HEK293 (cell line): ENCODE data around the gene GFOD1.

ENCODE experiments used
- CTCF ChIA-PET: fragments of 350-600 bp; formaldehyde crosslinking; extraction: SDS; loops from one replicate; lab custom pipeline; 2021; ENCODE audit warnings: antibody characterized with exemption; lab: Yijun Ruan, JAX
- POLR2A ChIA-PET: fragments of 300-600 bp; formaldehyde crosslinking; extraction: SDS; loops from one replicate; lab custom pipeline; 2020; ENCODE audit warnings: antibody characterized with exemption, inconsistent platforms; lab: Yijun Ruan, JAX
- H3K27ac ChIP-seq: fragments of 200-500 bp; sonication (Bioruptor generic); 2 replicates; pipeline ENCODE4 v1.5.1; 2014; ENCODE audit warnings: low read depth, low read length, control low read depth, inconsistent platforms; ENCODE audit errors: extremely low read depth
- H3K36me3 ChIP-seq, 2 experiments: fragments of 200-500 bp in 1 of 2; sonication (Bioruptor generic) in 1 of 2; 1 replicate in 1 of 2; 2 replicates in 1 of 2; pipeline ENCODE4 v1.5.1; 2014 to 2017; ENCODE audit warnings: inconsistent platforms in 2 of 2, low read length in 2 of 2; ENCODE audit not compliant: control insufficient read depth in 2 of 2, insufficient read depth in 1 of 2
- H3K4me1 ChIP-seq: fragments of 200-500 bp; sonication (Bioruptor generic); 2 replicates; pipeline ENCODE4 v1.5.1; 2014; ENCODE audit warnings: mild to moderate bottlenecking, low read length, inconsistent platforms; ENCODE audit not compliant: control insufficient read depth, insufficient read depth
- H3K4me3 ChIP-seq: 2 replicates; pipeline ENCODE4 v1.5.1; 2011; ENCODE audit warnings: low read depth, mild to moderate bottlenecking, control low read depth, low read length, moderate library complexity
- H3K9me3 ChIP-seq: fragments of 200-500 bp; sonication (Bioruptor generic); 2 replicates; pipeline ENCODE4 v1.5.1; 2014; ENCODE audit warnings: low read depth, low read length, inconsistent platforms; ENCODE audit not compliant: control insufficient read depth, insufficient read depth
- REPIN1 ChIP-seq: fragments of 450-650 bp; formaldehyde crosslinking; IDR thresholded peaks from 2 replicates; pipeline ENCODE4 v1.5.1; 2017; ENCODE audit warnings: missing biosample characterization, missing genetic modification characterization, low read depth
- SCRT1 ChIP-seq: fragments of 450-650 bp; formaldehyde crosslinking; IDR thresholded peaks from 2 replicates; pipeline ENCODE4 v1.5.1; 2016; ENCODE audit warnings: missing biosample characterization, missing genetic modification characterization, borderline replicate concordance
- ZBTB1 ChIP-seq: fragments of 450-650 bp; formaldehyde crosslinking; IDR thresholded peaks from 2 replicates; pipeline ENCODE4 v1.5.1; 2016; ENCODE audit warnings: missing biosample characterization, missing genetic modification characterization
- ZBTB17 ChIP-seq: fragments of 450-650 bp; formaldehyde crosslinking; IDR thresholded peaks from 2 replicates; pipeline ENCODE4 v1.5.1; 2016; ENCODE audit warnings: missing biosample characterization, missing genetic modification characterization
- ZNF121 ChIP-seq: fragments of 450-650 bp; formaldehyde crosslinking; IDR thresholded peaks from 2 replicates; pipeline ENCODE4 v1.5.1; 2016; ENCODE audit warnings: missing biosample characterization, missing genetic modification characterization
- ZNF19 ChIP-seq: fragments of 450-650 bp; formaldehyde crosslinking; IDR thresholded peaks from 2 replicates; pipeline ENCODE4; 2016; ENCODE audit warnings: missing biosample characterization, missing genetic modification characterization, low read depth
- ZNF416 ChIP-seq: fragments of 450-650 bp; formaldehyde crosslinking; IDR thresholded peaks from 2 replicates; pipeline ENCODE4 v1.5.1; 2016; ENCODE audit warnings: missing biosample characterization, missing genetic modification characterization
- ZNF548 ChIP-seq: fragments of 450-650 bp; formaldehyde crosslinking; IDR thresholded peaks from 2 replicates; pipeline ENCODE4 v1.5.1; 2016; ENCODE audit warnings: missing biosample characterization, missing genetic modification characterization
- ZNF610 ChIP-seq: fragments of 450-650 bp; formaldehyde crosslinking; IDR thresholded peaks from 2 replicates; pipeline ENCODE4 v1.5.1; 2016; ENCODE audit warnings: missing biosample characterization, missing genetic modification characterization, borderline replicate concordance
- ZNF658 ChIP-seq: fragments of 450-650 bp; formaldehyde crosslinking; IDR thresholded peaks from 2 replicates; pipeline ENCODE4; 2016; ENCODE audit warnings: missing biosample characterization, missing genetic modification characterization
- ZNF785 ChIP-seq: fragments of 450-650 bp; formaldehyde crosslinking; IDR thresholded peaks from 2 replicates; pipeline ENCODE4 v1.5.1; 2016; ENCODE audit warnings: missing biosample characterization, missing genetic modification characterization
- TF ChIP-seq, protein P1 (sequence below): fragments of 450-650 bp; formaldehyde crosslinking; IDR thresholded peaks from 2 replicates; pipeline ENCODE4 v1.5.1; 2016; ENCODE audit warnings: missing biosample characterization, missing genetic modification characterization
- TF ChIP-seq, protein P2 (sequence below): fragments of 450-650 bp; formaldehyde crosslinking; IDR thresholded peaks from 2 replicates; pipeline ENCODE4 v1.5.1; 2017; ENCODE audit warnings: missing biosample characterization, missing genetic modification characterization
- TF ChIP-seq, protein P3 (sequence below): fragments of 450-650 bp; formaldehyde crosslinking; IDR thresholded peaks from 2 replicates; pipeline ENCODE4 v1.5.1; 2016; ENCODE audit warnings: missing biosample characterization, missing genetic modification characterization
- TF ChIP-seq, protein P4 (sequence below): fragments of 450-650 bp; formaldehyde crosslinking; IDR thresholded peaks from 2 replicates; pipeline ENCODE4 v1.5.1; 2016; ENCODE audit warnings: missing biosample characterization, missing genetic modification characterization
- TF ChIP-seq, protein P5 (sequence below): fragments of 450-650 bp; formaldehyde crosslinking; IDR thresholded peaks from 2 replicates; pipeline ENCODE4 v1.5.1; 2016; ENCODE audit warnings: missing biosample characterization, missing genetic modification characterization

Gene GFOD1

DNA sequence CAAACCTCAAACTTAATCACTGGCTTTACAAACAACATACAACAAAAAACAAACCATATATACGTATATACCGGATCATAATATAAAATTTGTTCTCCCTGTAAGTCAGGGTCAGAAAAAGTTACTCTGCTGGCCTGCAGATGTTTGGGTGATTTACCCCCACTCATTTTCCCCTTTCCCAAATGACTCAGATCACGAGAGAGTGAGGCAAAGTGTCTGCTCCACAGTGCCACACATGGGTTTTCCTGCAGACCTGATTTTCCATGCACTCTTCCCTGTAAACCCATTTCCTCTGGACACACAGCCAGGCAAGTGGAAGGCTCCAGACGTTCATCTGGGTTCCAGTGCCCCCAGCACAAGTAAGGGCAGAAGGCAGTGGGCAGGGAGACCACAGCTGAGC lies 23.5 kb downstream of the GFOD1 start:
- CTCF ChIA-PET, result interaction anchor here (0.9 to 1.9 kb wide), 2 partner anchors 11 to 17 kb away, joined by 3 to 5 read pairs; no protein-coding TSS in a partner anchor
- TF ChIP-seq, protein P1, sequence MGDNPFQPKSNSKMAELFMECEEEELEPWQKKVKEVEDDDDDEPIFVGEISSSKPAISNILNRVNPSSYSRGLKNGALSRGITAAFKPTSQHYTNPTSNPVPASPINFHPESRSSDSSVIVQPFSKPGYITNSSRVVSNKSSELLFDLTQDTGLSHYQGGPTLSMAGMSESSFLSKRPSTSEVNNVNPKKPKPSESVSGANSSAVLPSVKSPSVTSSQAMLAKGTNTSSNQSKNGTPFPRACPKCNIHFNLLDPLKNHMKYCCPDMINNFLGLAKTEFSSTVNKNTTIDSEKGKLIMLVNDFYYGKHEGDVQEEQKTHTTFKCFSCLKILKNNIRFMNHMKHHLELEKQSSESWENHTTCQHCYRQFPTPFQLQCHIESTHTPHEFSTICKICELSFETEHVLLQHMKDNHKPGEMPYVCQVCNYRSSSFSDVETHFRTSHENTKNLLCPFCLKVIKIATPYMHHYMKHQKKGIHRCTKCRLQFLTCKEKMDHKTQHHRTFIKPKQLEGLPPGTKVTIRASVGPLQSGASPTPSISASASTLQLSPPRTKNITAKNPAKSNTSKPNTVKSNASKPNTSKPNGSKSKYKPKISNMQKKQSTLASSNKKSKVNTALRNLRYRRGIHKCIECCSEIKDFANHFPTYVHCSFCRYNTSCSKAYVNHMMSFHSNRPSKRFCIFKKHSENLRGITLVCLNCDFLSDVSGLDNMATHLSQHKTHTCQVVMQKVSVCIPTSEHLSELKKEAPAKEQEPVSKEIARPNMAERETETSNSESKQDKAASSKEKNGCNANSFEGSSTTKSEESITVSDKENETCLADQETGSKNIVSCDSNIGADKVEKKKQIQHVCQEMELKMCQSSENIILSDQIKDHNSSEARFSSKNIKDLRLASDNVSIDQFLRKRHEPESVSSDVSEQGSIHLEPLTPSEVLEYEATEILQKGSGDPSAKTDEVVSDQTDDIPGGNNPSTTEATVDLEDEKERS (tag by site-specific recombination), result no peak
- TF ChIP-seq ZNF19 (tag by site-specific recombination) (no peak), ZNF658 (tag by site-specific recombination) (no peak), ZNF785 (tag by site-specific recombination) (no peak), ZNF548 (tag by site-specific recombination) (no peak), ZNF416 (tag by site-specific recombination) (no peak), REPIN1 (no peak), ZNF121 (tag by site-specific recombination) (no peak), ZBTB17 (no peak), SCRT1 (no peak), ZNF610 (tag by site-specific recombination) (no peak)
- TF ChIP-seq, protein P2, sequence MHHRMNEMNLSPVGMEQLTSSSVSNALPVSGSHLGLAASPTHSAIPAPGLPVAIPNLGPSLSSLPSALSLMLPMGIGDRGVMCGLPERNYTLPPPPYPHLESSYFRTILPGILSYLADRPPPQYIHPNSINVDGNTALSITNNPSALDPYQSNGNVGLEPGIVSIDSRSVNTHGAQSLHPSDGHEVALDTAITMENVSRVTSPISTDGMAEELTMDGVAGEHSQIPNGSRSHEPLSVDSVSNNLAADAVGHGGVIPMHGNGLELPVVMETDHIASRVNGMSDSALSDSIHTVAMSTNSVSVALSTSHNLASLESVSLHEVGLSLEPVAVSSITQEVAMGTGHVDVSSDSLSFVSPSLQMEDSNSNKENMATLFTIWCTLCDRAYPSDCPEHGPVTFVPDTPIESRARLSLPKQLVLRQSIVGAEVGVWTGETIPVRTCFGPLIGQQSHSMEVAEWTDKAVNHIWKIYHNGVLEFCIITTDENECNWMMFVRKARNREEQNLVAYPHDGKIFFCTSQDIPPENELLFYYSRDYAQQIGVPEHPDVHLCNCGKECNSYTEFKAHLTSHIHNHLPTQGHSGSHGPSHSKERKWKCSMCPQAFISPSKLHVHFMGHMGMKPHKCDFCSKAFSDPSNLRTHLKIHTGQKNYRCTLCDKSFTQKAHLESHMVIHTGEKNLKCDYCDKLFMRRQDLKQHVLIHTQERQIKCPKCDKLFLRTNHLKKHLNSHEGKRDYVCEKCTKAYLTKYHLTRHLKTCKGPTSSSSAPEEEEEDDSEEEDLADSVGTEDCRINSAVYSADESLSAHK (tag by site-specific recombination), result no peak
- TF ChIP-seq, protein P3, sequence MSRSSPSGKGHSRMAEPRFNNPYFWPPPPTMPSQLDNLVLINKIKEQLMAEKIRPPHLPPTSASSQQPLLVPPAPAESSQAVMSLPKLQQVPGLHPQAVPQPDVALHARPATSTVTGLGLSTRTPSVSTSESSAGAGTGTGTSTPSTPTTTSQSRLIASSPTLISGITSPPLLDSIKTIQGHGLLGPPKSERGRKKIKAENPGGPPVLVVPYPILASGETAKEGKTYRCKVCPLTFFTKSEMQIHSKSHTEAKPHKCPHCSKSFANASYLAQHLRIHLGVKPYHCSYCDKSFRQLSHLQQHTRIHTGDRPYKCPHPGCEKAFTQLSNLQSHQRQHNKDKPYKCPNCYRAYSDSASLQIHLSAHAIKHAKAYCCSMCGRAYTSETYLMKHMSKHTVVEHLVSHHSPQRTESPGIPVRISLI (tag by site-specific recombination), result no peak
- TF ChIP-seq, protein P4, sequence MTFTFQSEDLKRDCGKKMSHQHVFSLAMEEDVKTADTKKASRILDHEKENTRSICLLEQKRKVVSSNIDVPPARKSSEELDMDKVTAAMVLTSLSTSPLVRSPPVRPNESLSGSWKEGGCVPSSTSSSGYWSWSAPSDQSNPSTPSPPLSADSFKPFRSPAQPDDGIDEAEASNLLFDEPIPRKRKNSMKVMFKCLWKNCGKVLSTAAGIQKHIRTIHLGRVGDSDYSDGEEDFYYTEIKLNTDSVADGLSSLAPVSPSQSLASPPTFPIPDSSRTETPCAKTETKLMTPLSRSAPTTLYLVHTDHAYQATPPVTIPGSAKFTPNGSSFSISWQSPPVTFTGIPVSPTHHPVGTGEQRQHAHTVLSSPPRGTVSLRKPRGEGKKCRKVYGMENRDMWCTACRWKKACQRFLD (tag by site-specific recombination), result no peak
- POLR2A ChIA-PET, result no interaction called here
- no peak overlapping the region for H3K4me3 ChIP-seq
- no peaks in the 10 kb centered on the region for H3K36me3 ChIP-seq
- H3K4me1 ChIP-seq, result peaks cover 11% of the 10 kb centered on the region
- no peak overlapping the region for H3K27ac ChIP-seq
- H3K9me3 ChIP-seq, result no peaks in the 10 kb centered on the region; the same call in 1 of the 2 replicates

DNA sequence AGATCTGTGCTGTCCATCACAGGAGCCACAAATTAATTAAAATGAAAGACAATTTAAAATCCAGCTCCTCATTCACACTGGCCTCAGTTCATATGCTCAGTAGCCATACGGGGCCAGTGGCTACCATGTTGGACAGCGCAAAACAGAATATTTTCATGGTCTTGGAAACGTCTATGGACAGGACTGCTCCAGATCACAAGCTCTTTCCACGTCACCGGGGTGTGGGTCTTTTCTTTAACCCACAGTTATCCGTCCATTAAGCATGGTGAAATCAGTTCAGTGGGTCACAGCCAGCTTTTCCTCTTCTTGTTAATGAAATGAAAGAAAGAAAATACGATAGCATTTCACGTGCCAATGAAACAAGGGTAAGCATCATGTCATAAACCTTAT lies 24.1 kb downstream of the GFOD1 start:
- peaks cover 11% of the 10 kb centered on the region for H3K4me1 ChIP-seq
- H3K4me3 ChIP-seq, result no peak overlapping the region
- POLR2A ChIA-PET, result no interaction called here
- H3K36me3 ChIP-seq, result no peaks in the 10 kb centered on the region
- no peaks in the 10 kb centered on the region for H3K9me3 ChIP-seq
- CTCF ChIA-PET, result interaction anchor here (0.6 to 1.9 kb wide), 6 partner anchors 10 to 126 kb away, joined by 3 to 5 read pairs (median 3); no protein-coding TSS in a partner anchor
- H3K27ac ChIP-seq, result no peak overlapping the region
- TF ChIP-seq, protein P5, sequence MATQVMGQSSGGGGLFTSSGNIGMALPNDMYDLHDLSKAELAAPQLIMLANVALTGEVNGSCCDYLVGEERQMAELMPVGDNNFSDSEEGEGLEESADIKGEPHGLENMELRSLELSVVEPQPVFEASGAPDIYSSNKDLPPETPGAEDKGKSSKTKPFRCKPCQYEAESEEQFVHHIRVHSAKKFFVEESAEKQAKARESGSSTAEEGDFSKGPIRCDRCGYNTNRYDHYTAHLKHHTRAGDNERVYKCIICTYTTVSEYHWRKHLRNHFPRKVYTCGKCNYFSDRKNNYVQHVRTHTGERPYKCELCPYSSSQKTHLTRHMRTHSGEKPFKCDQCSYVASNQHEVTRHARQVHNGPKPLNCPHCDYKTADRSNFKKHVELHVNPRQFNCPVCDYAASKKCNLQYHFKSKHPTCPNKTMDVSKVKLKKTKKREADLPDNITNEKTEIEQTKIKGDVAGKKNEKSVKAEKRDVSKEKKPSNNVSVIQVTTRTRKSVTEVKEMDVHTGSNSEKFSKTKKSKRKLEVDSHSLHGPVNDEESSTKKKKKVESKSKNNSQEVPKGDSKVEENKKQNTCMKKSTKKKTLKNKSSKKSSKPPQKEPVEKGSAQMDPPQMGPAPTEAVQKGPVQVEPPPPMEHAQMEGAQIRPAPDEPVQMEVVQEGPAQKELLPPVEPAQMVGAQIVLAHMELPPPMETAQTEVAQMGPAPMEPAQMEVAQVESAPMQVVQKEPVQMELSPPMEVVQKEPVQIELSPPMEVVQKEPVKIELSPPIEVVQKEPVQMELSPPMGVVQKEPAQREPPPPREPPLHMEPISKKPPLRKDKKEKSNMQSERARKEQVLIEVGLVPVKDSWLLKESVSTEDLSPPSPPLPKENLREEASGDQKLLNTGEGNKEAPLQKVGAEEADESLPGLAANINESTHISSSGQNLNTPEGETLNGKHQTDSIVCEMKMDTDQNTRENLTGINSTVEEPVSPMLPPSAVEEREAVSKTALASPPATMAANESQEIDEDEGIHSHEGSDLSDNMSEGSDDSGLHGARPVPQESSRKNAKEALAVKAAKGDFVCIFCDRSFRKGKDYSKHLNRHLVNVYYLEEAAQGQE (tag by site-specific recombination), result peak; percentile 72
- TF ChIP-seq ZBTB1 (tag by site-specific recombination), result no peak
